T-helper 2 cell (primary cell): ENCODE measurements around the gene CASZ1.
A peak's percentile ranks its signal among the peaks of the same experiment; 100 is the strongest.

Experiments used
- DNase-seq, 5 experiments: peaks; one replicate each; pipeline versions ENCODE4 v3.0.0 to v3.0.0-alpha.2; 2012 to 2022

CASZ1 gene

DNA sequence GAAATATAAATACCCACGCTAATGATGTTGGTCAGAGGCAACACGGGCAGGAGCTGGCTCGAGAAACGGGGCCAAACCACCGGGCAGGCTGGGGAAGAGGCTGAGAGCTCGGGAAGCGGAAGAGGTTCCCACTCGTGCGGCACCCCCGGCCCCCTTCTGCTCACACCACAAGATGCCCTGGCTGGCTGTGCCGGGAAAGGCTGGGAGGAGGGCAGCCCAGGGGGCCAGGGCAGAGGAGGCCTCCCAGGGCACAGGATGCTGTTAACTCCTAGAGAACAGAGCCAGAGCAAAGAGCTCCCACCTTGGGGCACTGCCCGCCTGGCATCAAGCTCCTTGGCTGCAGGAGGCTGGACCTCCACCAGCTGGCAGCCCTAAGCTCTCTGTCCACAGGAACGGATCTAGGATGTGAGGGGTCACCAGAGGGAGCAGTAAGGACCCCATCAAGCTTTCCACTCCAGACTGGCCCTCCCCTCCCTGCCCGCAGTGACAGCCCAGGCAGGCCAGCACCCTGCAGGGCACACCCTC lies 44.8 kb downstream of the CASZ1 start:
- DNase-seq, result no peak

DNA sequence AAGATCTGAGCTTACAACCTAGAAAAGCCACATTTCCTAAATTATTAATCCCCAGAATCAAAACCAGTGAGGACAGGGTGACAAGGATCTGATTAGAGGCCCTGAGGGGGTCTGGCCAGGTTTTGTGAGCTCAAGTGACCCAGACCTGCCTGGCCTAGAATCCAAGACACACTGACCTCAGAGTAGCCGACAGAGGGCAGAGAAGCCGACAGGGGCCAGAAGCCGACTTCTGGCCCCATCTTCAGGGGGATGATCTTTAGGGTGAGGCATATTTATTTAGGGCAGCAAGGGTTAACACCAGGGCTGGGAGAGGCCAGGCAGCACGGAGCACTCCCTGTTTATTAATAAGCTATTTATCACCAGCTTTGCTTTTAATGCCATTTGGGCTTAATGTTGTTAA lies 45.3 kb downstream of the CASZ1 start:
- DNase-seq, result no peak

DNA sequence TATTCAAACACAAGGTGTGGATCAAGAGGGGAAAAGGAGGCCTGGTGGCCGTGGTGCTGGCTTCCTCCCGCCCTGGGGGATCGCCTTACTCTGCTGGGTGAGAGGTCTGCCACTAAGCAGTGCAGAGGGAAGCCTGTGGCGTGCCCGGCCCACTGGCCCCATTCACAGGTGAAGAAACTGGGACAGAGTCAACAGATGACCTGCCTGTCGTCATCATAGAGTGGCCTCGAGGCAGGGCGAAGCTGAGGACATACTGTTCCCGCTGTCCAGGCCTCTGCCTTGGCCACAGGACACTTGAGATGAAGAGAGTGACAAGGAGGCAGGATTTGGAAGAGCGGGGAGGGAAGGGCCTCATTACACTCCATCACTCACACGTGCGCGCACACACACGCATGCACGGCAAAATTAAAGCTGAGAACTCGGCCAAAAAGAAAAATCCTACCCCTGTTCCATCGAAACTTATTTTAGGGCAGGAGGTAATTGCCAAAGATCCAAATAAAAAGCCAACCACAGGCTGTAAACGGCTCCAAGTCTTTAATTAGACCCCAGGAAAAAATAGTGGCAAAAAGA lies 50.5 kb downstream of the CASZ1 start:
- DNase-seq, result no peak

DNA sequence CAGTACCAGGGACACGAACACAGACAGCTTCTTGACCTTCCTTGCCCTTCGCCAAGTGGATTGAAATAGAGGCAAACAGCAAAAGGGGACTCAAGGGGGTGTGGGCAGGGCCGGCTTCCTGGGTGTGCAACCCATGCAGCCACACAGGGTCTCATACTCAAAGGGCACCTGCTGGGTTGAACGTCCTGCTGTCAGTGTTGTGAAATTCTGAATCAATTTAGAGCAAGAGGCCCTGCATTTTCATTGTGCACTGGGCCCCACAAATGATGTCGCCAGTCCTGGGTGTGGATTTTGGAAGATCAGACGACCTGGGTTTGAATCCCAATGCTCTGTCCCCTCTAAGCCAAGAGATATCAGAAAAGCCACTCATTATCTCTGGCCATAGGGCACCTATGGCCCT lies 51.1 kb downstream of the CASZ1 start:
- DNase-seq, result no peak

DNA sequence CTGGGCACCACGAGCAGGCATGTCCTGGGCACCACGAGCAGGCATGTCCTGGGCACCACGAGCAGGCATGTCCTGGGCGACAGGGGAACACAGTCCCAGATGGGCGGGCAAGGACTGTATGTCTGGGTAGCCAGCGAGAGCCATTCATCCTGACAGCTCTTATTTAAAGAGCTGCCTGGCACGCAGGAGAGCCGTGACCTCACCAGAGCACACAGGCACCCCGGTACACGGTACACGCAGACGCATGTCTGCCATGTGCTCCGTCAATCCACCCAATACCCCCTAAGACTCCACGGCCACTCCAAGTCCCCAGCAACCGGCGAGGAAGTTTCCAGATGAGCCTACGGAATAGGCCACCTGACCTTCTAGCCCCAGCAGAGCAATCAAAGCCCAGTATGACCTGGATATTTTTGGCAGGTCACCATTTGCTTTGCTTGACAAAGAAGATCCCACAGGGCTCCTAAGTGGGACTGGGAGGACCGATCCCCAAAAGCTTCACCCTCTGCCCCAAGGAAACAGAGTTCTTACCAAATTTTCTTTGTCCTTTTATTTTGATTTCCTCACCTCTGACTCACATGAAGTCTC lies 51.7 kb downstream of the CASZ1 start:
- no peak for DNase-seq

DNA sequence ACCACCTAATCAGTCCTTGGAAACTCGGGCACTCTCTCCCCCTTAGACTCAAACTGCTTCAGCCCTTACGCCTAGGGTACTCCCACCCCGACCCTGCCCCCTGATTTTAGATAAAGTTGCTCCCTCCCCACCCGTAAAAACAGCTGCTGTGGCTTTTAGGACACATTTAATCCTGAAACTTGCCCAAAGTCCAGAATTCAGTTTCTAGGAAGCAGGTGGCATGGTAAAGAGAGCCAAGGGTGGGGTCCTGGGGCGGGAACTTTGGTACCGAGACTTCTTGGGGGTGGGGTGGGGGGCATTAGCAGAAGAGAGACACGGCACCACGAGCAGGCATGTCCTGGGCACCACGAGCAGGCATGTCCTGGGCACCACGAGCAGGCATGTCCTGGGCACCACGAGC lies 52.4 kb downstream of the CASZ1 start:
- no peak for DNase-seq

DNA sequence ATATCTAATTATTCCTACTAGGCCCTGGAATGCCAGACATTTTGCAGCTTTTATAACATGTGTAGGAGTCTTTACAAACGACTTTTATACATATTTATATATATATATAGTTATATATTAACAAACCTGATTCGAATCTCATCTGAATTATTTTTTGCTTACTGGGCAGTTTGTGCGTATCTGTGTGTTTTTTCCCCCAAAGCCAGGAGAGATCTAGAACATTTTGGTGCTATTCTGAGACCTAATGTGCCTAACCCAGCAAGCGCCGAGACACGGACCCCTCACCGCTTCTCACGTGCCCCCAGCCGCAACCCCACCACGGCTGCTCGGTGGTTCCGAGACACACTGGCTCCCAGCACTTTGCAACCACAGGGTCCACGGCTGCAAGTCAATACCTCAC lies 54.8 kb downstream of the CASZ1 start:
- no peak for DNase-seq

DNA sequence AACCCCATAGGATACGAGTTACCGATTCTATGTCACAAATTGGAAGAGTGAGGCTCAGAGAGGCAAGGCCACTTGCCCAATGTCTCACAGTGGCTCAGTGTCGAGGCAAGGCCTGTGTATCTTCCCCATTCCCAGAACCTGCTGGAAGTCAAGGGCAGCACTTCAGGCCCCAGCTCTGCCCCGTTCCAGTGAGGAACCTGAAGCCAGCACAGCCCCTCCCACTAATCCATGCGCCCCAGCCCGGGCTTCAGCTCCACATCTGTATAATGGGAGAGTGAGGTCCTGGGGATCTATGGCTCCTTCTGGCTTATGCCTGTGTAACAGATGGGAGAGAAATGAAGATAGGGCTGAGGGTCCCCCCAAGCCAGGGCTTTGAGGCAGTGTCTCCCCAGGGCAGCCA lies 56.3 kb downstream of the CASZ1 start:
- no peak for DNase-seq

DNA sequence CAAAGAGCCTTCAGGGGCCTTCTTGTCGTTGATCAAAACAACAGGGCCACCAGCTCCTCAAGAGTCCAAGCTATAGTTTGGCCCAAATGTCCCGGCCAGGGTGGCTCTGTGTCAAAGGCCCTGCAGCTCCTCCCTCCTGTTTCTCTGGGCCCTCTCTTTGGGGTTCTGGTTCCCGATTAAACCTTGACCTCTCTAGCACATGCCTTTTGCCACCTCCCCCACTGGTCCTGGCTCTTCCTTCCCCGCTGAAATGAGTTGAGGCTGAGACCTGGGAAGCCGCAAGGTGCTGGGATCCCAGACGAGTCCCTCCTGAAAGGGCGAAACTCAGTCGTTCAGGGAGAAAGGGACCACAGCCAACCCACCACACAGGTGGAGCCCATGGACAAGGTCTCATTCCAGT lies 56.9 kb downstream of the CASZ1 start:
- DNase-seq, result no peak

DNA sequence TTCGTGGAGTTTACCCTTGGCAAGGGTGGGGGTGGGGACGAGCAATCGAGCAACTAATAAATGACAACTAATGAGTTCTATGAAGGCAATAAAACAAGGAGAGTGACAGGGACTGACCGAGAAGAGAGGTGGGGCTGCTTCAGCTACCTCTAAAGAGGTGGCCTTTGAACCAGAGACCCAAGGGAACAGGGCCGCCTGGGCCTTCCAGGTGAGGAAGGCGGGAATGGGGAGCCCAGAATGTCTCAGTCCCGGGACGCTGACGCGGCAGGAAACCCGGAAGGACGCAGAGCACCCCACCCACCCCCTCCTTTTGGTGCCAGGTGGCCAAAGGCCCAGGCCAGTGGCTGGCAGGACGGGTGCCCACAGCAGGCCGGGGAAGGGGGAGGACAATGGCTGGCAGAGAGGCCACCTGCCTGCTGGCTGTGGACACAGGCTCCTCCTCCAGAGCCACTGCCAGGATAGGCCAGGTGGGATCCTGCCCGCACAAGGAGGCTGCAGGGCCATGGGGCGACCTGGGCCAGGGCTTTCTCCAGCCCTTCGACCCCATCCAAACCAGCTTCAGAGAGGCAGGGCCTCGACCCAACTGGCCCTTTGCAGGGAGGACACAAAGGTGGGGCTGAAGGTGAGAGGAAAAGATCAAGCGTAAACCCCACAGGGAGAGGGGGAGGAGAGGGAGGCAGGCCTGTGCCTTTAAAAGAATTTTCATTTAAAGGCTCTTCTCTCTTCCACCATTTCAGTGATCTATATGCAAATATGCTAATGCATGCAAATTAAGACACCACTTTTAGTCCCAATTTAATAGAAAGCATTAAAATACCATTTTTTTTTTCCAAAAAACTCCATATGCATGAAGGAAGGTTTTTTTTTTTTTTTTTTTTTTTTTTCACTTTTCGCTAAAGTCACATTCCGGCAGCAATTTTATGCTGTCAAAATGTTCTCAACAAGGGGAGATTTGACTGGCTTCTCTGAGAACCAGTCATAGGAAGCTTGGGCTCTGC lies 58.1 kb downstream of the CASZ1 start:
- no peak for DNase-seq

DNA sequence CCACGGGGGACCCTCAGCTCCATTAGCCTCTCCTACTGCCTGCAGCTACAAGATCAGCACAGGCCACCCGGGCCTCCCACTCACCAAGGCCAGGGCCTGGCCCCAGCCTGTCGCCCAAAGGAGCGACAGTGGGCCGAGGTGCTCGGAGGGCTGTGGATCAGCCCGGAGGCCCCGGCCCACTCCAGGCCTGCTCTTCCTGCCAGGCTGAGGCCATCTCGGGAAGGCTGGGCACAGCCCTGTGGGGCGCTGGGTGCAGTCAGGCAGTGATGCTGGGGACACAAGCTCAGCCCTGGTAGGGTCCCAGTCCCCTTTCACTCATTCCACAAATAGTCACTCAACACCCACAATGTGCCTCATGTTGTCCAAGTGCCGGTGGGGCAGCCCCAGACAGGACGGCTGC lies 58.8 kb downstream of the CASZ1 start:
- no peak for DNase-seq

DNA sequence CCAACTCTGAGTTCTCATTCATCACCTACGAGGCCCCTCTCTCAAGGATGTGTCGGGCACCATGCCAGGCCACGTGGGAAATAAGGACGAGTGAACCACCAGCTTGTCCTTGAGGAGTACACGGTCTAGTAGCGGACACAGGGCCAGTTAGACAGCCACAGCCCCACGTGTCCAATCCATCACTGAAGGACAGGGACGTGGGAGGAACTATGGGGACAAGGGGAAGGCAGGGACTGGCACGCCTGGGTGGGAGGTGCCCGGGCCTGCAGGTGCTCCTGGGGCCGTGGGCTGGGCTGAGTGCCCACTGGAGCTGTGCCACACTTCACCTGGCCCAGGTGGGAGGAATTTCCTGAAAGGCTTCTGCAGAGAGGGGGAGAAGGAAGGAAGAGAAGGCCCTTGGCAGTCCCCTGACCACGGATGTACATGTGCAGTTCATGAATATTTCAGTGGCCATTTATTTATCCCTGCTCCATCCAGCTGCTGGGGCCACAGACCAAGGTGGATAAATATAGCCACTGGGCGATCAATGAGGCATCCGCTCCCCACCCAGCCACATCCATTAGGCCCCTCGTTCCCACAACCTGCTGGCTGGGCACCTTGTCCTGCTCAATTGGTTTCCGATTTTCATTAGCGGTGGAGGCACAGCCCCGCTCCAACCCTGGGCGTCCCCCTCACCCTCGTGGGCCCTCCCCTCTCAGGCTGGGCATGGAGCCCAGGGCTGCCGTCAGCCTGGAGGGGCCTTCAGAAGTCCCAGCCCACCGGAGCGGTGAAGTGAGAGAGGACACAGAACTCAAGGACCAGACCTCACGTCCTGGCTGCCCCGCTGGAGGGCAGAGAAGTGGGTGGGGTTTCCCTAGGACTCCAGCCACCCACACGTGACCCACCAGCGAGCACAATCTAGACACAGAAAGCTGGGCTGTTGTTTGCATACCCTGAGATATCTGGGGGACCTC lies 59.5 kb downstream of the CASZ1 start:
- no peak for DNase-seq

DNA sequence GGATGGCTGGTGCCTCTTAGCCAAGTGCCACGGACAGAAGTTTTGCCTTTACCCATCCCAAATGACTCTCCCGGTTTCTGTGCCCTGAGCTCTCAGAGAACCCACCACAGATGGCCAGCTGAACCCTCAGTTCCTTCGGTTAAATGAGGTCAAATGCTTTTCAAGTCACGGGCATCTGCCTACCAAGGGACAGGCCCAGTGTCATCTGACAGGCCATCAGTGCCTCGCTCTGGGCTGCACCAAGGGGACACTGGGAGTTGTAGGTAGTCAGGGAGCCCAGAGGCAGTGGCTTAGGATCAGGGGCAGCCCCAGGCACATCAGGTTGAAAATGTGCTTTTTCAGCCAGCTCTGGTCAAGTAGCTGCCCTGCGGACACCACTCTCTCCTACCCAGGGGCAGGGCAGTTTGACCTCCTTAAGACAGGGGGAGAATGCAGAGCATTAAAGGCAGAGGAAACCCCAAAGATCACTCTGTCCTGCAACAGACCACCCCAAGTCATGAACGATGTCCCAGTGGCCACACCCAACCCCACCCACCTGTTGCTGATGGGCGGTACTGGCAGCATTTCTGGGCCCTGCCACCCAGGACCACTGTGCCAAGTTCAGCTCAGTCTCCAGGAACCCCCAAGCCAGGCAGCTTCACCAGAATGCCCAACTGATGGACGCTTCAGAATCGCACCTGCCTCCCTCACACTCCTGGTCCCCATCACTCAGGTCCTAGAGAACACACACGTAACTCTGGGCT lies 60.7 kb downstream of the CASZ1 start:
- DNase-seq, result no peak

DNA sequence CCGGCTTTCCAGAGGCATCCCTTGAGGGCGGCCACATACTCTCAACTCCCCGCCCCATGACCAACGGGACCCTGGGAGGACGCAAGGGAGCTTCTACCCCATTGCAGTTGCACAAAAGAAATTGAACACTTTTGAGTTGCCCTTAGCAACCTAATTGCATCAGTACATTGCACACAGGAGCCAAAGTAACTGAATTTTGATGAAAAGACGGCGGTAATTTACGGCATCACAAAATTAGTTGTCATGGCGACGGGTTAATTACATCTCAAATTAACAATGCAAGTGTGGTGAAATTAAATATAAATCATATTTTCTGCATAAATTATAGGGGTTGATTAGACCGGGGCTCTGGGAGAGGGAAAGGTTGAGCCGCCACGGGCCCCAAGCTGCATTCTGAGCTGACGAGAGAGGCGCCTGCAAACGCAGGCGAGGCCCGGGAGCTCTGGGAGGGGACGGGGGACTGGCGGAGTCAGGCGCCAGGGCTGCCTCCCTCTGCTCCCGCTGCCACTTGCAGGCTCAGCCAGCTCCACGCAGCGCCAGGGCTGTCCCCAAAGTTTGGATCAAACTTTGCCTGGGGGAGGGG lies 61.4 kb downstream of the CASZ1 start:
- DNase-seq, result no peak

DNA sequence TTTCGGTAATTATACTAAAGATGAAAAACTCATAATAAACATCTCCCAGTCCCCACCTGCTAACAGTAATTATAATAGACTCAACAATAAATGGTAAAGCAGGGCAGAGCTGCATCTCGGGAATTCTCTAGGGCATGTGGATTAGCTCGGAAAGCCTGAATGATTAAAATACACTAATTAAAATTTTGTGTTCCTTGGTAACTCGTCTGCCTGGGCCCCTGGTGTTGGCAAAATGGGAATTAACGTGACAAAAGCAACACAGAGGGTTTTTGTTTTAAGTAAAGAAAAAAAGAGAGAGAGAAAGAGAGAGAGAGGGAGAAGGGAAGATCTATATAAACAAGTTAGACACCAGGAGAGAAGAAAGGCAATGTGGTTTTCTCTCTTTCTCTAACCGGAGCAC lies 62.1 kb downstream of the CASZ1 start:
- DNase-seq, result no peak

DNA sequence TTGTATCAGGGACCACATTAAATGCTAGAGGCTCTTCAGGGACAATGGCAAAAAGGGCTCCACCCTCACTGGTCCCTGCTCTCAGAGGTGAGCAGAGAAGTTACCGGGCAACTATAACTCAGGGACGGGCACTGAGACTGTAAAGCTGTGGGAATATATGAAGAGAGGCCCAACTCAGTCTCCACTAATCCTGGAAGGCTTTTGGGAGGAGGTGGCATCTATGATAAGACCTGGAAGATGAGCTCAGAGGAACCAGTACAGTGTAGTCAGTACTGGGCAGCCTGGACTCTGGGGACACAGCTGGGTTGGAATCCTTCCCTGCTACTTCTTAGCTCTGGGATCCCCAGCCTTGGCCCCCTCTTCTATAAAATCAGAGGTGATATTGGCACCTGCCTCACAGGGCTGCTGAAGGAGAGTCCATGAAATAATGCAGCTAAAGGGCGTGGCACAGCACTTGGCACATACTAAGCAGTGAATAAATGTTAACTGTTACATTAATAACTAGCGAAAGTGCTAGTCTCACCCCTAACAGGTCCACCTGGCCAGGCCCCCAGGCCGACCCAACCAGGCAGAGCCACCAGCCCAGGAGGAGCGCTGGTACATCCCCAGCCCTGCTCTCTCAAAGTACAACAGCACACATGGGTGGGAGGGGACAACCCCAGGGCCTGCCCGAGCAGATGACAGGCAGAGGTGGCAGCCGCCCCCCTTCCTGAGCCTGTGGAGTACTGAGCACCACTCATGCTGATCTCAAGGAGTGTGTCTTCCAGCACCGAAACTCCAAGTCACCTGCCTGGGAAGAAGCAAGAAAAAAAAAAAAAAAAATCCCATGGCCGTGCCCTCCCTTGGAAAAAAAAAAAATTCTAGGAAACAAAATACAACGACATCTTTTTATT lies 62.7 kb downstream of the CASZ1 start:
- DNase-seq, result peak in 1 of 5 experiments; percentile 34

DNA sequence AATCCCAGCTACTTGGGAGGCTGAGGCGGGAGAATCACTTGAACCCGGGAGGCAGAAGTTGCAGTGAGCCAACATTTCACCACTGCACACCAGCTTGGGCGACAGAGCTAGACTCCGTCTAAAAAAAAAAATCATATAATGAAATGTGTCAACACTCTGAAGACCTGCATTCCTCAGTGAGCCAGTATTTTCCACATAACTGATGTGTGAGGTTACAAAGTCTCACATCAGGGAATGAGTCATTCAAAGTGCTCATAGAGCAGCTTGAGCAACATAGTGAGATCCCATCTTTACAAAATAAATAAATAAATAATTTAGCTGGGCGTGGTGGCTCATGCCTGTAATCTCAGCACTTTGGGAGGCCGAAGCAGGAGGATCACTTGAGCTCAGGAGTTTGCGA lies 65.5 kb downstream of the CASZ1 start:
- no peak for DNase-seq

DNA sequence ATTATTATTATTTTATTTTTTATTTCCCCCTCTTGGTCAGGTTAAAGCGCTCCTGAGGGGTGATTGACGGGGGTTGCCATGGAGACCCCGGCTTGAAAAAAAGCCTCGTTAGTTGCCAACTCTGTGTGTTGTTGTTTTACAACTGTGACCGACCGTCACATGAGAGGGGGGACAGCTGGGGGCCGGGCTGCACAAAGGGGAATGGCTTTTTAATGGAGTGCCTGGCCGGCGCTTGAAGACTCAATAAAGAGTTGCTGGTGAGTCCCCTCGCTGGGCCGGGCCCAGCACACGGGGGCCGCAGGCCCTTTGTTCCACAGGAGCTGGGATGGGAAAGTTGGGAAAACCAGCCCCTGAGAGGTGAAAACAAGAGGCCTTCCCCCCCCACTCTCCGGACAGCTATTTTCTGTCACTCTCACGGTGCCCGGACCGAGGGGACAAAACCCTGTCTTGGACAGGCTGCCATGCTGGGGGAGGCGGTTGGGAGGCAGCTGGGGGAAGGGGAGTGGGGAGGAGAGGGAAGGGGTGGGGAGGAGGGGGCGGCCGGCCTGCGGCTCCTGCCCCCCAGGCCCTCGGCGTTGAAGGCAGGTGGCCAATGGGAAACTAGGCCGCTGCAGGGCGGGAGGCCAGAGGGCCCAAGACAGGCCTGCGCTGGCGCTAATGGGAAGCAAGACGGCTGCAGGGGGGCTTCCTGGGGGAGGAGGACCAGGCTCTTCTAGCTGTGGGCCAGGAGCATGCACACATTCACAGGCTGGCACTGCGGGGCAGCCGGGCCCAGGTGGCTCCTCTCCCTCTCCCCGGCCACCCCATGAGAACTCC lies 67.6 kb downstream of the CASZ1 start:
- no peak for DNase-seq

DNA sequence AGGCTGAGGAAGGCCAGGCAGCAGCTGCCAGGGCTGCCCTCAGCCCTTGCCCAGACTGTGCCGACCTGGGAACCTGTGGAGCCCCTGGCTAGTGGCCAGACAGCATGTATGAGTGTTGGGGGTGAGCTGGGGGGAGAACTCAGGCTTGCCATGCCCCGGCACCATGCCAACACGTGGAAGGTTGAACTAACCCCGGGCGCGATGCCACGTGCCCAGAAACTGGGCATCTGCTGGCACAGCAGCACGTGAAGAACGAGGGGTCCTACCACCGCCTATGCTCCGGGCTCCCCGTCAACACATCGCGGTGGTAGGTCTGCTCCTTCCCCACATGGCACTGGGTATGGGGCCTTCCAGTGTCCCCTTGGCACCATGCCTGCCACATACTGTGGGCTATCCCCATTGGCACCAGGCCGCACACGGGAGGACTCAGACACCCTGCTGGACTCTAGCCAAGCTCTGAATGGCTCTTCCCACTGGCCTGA lies 68.7 kb downstream of the CASZ1 start:
- no peak for DNase-seq
